ENCODE data around the gene IQCC. TPM values are rescaled to one million over a fixed set of nuclear protein-coding genes. Genes with fewer than 3 reads are reported as not detected.

IQCC gene
- total and polyA plus RNA-seq, 2 experiments from 2014 or later = 1.4 to 4.8 TPM

DNA sequence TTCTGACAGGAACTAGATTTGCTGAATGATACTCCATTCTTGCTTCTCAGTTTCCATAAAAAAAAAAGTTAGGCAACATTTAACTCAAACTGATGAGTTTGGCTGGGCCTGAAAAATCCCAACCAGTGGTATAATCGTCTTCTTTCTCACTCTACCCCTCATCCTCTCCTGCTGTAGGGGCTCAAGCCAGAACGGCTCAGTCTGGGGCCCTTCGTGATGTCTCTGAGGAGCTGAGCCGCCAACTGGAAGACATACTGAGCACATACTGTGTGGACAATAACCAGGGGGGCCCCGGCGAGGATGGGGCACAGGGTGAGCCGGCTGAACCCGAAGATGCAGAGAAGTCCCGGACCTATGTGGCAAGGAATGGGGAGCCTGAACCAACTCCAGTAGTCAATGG, 24.4 kb upstream of the IQCC start:
- no peaks in the 10 kb centered on the region for H3K9me3 ChIP-seq (ENCODE audit: low read depth)
- peak overlapping the region; percentile 91 for H3K27ac ChIP-seq
- H3K4me1 ChIP-seq (ENCODE audit: low read depth) = peaks cover 14% of the 10 kb centered on the region
- TF ChIP-seq, protein P1, sequence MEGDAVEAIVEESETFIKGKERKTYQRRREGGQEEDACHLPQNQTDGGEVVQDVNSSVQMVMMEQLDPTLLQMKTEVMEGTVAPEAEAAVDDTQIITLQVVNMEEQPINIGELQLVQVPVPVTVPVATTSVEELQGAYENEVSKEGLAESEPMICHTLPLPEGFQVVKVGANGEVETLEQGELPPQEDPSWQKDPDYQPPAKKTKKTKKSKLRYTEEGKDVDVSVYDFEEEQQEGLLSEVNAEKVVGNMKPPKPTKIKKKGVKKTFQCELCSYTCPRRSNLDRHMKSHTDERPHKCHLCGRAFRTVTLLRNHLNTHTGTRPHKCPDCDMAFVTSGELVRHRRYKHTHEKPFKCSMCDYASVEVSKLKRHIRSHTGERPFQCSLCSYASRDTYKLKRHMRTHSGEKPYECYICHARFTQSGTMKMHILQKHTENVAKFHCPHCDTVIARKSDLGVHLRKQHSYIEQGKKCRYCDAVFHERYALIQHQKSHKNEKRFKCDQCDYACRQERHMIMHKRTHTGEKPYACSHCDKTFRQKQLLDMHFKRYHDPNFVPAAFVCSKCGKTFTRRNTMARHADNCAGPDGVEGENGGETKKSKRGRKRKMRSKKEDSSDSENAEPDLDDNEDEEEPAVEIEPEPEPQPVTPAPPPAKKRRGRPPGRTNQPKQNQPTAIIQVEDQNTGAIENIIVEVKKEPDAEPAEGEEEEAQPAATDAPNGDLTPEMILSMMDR (IDR thresholded peaks at IDR 0.05; ENCODE audit: low read depth, low read length) = no peak
- peak overlapping the region; percentile 62 for H3K4me3 ChIP-seq
- peaks cover 14% of the 10 kb centered on the region for H3K36me3 ChIP-seq
- no peaks in the 10 kb centered on the region for H3K27me3 ChIP-seq
- no peak for DNase-seq (ENCODE audit: low read depth in 1 of 2, low spot score in 1 of 2)

DNA sequence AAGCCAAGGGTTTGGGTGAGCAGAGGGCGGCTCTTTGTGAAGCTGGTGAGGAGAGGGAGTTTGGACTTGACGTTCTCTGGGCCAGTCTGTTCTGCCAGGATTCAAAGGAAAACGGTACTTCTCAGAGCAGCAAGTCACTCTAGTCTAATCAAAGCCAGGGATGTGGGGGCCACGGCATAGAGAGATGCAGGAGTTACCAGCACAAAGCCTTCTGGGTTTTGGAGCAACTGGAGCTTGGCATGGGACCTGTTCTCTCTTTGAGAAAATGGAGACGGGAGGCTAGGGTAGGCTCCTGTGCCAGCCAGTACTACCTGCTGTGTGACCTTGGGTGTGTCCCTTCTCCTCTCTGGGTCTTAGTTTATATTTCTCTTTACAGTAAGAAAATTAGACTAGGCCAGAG, 23.9 kb upstream of the IQCC start:
- DNase-seq (ENCODE audit: low read depth in 1 of 2, low spot score in 1 of 2) = no peak
- Histone ChIP-seq H3K9me3 (ENCODE audit: low read depth) (no peaks in the 10 kb centered on the region), H3K27me3 (no peaks in the 10 kb centered on the region), H3K4me1 (ENCODE audit: low read depth) (peaks cover 14% of the 10 kb centered on the region), H3K4me3 (no peak overlapping the region), H3K36me3 (peaks cover 14% of the 10 kb centered on the region), H3K27ac (no peak overlapping the region)
- TF ChIP-seq, protein P1 (IDR thresholded peaks at IDR 0.05; ENCODE audit: low read depth, low read length) = no peak

DNA sequence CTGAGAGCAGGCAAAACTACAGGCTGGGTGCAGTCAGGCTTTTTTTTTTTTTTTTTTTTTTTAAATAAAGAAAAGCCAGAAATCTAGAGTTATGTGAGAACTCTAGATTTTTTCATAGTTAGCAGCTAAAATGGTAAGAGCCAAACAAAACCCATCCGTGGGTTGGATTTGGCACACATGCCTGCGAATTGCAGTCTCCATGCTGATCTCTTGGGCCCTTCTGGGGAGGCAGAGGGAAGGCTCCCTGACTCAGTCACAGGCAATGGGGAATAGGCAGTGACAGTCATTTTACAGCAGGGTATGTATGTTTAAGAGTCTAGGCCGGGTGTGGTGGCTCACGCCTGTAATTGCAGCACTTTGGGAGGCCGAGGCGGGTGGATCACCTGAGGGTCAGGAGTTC, 23.4 kb upstream of the IQCC start:
- TF ChIP-seq, protein P1 (IDR thresholded peaks at IDR 0.05; ENCODE audit: low read depth, low read length) = no peak
- no peak for DNase-seq (ENCODE audit: low read depth in 1 of 2, low spot score in 1 of 2)
- Histone ChIP-seq H3K27ac (no peak overlapping the region), H3K36me3 (peaks cover 18% of the 10 kb centered on the region), H3K27me3 (no peaks in the 10 kb centered on the region), H3K4me1 (ENCODE audit: low read depth) (peaks cover 14% of the 10 kb centered on the region), H3K9me3 (ENCODE audit: low read depth) (no peaks in the 10 kb centered on the region), H3K4me3 (no peak overlapping the region)

DNA sequence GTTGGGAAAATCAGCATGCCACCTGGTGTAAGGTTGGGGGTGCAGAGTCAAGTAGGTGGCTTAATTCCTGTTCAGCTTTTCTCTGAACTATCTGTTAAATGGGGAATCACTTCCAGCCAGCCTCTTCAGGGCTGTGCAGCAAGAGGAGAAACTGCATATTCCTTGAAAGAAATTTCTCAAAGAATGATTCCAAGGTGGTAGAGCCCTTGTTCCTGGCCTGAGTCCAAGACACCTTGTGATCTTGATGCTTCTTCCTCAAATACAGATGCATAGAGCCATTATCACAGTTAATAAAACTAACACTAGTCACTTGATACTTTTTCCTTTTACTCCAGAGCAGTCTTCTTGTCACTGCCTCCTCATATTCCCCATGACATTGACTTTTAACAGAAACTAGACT, 20.8 kb upstream of the IQCC start:
- peaks cover 43% of the 10 kb centered on the region for H3K36me3 ChIP-seq
- no peaks in the 10 kb centered on the region for H3K9me3 ChIP-seq (ENCODE audit: low read depth)
- no peak overlapping the region for H3K27ac ChIP-seq
- TF ChIP-seq, protein P1 (IDR thresholded peaks at IDR 0.05; ENCODE audit: low read depth, low read length) = no peak
- H3K27me3 ChIP-seq = no peaks in the 10 kb centered on the region
- DNase-seq (ENCODE audit: low read depth in 1 of 2, low spot score in 1 of 2) = no peak
- H3K4me1 ChIP-seq (ENCODE audit: low read depth) = peaks cover 11% of the 10 kb centered on the region
- H3K4me3 ChIP-seq = no peak overlapping the region

DNA sequence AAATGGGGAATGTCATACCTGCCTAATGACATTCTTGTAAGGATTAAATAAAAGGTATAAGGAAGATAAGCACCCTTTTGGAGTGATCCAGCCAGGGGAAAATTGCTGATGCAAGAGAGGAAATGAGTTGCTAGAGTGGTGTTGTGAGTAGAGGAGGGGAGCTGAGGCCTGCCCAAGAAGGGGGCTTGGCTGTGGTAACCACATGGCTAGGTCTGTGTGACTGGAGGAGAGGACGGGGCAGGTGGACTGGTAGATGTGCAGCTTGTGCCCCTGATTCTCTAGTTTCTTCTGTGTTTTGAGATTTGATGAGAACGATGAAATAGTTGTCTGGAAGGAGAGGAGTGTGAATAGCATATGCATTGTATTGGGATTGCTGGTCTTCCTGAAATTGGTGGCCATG, 19.4 kb upstream of the IQCC start:
- TF ChIP-seq, protein P1 (IDR thresholded peaks at IDR 0.05; ENCODE audit: low read depth, low read length) = no peak
- H3K4me1 ChIP-seq (ENCODE audit: low read depth) = peaks cover 5% of the 10 kb centered on the region
- DNase-seq (ENCODE audit: low read depth in 1 of 2, low spot score in 1 of 2) = no peak
- no peaks in the 10 kb centered on the region for H3K27me3 ChIP-seq
- no peak overlapping the region for H3K4me3 ChIP-seq
- H3K27ac ChIP-seq = no peak overlapping the region
- peaks cover 53% of the 10 kb centered on the region for H3K36me3 ChIP-seq
- no peaks in the 10 kb centered on the region for H3K9me3 ChIP-seq (ENCODE audit: low read depth)

DNA sequence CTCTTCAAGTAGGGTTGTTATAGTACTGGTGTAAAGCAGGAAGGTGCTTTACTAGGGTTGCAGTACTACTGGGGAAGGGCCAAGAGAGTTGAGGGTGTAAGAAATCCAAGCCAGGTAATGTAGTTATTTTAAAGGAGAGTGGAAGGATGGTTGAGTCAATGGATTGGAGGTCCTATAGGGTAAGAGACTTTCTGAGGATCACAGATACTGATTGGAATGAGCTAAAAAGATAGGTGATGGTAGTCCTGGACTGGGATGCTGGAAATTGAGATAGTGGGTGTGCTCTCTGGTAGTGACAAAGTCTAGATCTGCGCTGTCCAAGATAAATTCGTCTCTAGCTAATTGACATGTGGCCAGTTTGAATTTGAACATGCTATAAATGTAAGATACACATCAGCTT, 19.0 kb upstream of the IQCC start:
- Histone ChIP-seq H3K27ac (no peak overlapping the region), H3K36me3 (peaks cover 53% of the 10 kb centered on the region), H3K27me3 (no peaks in the 10 kb centered on the region), H3K4me1 (ENCODE audit: low read depth) (peaks cover under 1% of the 10 kb centered on the region), H3K4me3 (no peak overlapping the region), H3K9me3 (ENCODE audit: low read depth) (no peaks in the 10 kb centered on the region)
- DNase-seq (ENCODE audit: low read depth in 1 of 2, low spot score in 1 of 2) = no peak
- TF ChIP-seq, protein P1 (IDR thresholded peaks at IDR 0.05; ENCODE audit: low read depth, low read length) = no peak
